ENCODE data around the gene PIGS.
"Not testable (repeated sequence)": the region's sequence is repeated elsewhere in the genome, so short reads cannot be mapped to it uniquely, and the experiment has no call there.

PIGS gene

GRCh38 chr17:28578246-28579195 is 7.2 kb upstream of the PIGS start:
- no peak for DNase-seq

- no peak for DNase-seq
Measured at GRCh38 chr17:28577466-28577824, 6.1 kb upstream of the PIGS start.

- DNase-seq, result peak; percentile 93 to 97
Measured at GRCh38 chr17:28576758-28577465, 5.6 kb upstream of the PIGS start, which contains the start of gene ALDOC. ALDOC (minus strand) TSS chr17:28576895; CDS start chr17:28575532, 1,363 bp downstream.

GRCh38 chr17:28576016-28576415 is 4.7 kb upstream of the PIGS start:
- DNase-seq, result not testable (repeated sequence)

GRCh38 chr17:28575126-28575795 is 3.9 kb upstream of the PIGS start:
- peak; percentile 31 to 51 for DNase-seq

GRCh38 chr17:28574526-28574925 is 3.2 kb upstream of the PIGS start:
- DNase-seq, result no peak

- DNase-seq, result no peak
Measured at GRCh38 chr17:28573966-28574480, 2.7 kb upstream of the PIGS start.

- no peak for DNase-seq
Measured at GRCh38 chr17:28573521-28573920, 2.2 kb upstream of the PIGS start.

- DNase-seq, result no peak
Measured at GRCh38 chr17:28573040-28573380, 1.7 kb upstream of the PIGS start.

- no peak for DNase-seq
Measured at GRCh38 chr17:28572259-28573039, 1.1 kb upstream of the PIGS start.

GRCh38 chr17:28570716-28571360 is 486 bp downstream of the PIGS start:
- no peak for DNase-seq

- DNase-seq, result no peak
Measured at GRCh38 chr17:28569446-28569845, 1.9 kb downstream of the PIGS start.

- DNase-seq, result no peak
Measured at GRCh38 chr17:28567604-28568003, 3.7 kb downstream of the PIGS start.

- no peak for DNase-seq
Measured at GRCh38 chr17:28563475-28563874, 7.8 kb downstream of the PIGS start.

GRCh38 chr17:28555022-28555421 is 16.3 kb downstream of the PIGS start:
- DNase-seq, result no peak

GRCh38 chr17:28554565-28554964 is 16.8 kb downstream of the PIGS start:
- no peak for DNase-seq

GRCh38 chr17:28553000-28553505 is 18.3 kb downstream of the PIGS start:
- DNase-seq, result no peak

GRCh38 chr17:28552176-28552999 is 18.9 kb downstream of the PIGS start, which contains the start of gene UNC119:
UNC119 (minus strand) TSS chr17:28552624; CDS start chr17:28552557, 67 bp downstream.
- DNase-seq, result peak; percentile 54 to 59

- DNase-seq, result no peak
Measured at GRCh38 chr17:28551421-28552175, 19.7 kb downstream of the PIGS start.

- DNase-seq, result no peak
Measured at GRCh38 chr17:28550858-28551257, 20.5 kb downstream of the PIGS start.
